BE2C (cell line): ENCODE data around the gene TIE1.
"Not testable (repeated sequence)": the region's sequence is repeated elsewhere in the genome, so short reads cannot be mapped to it uniquely, and the experiment has no call there.

Source experiments
- DNase-seq: peaks from one replicate; pipeline ENCODE4 v3.0.0-alpha.2; 2020
- H3K27me3 ChIP-seq: fragments of 250-450 bp; sonication (Bioruptor Pico); 2 replicates; pipeline ENCODE4 v1.5.1; 2020; ENCODE audit warnings: mild to moderate bottlenecking
- H3K36me3 ChIP-seq: fragments of 250-450 bp; sonication (Bioruptor Pico); 2 replicates; pipeline ENCODE4 v1.5.1; 2020; ENCODE audit warnings: mild to moderate bottlenecking
- H3K4me1 ChIP-seq: fragments of 250-450 bp; sonication (Bioruptor Pico); 2 replicates; pipeline ENCODE4 v1.5.1; 2020
- H3K4me3 ChIP-seq: 2 replicates; pipeline ENCODE4 v1.5.1; 2011; ENCODE audit warnings: low read depth, low read length
- H3K9me3 ChIP-seq: fragments of 250-450 bp; sonication (Bioruptor Pico); 2 replicates; pipeline ENCODE4 v1.5.1; 2020
- TF ChIP-seq, protein P1 (sequence below): IDR thresholded peaks from 2 replicates; pipeline ENCODE4 v1.5.1; 2012; ENCODE audit warnings: mild to moderate bottlenecking, low read depth, low read length

TIE1 gene

DNA sequence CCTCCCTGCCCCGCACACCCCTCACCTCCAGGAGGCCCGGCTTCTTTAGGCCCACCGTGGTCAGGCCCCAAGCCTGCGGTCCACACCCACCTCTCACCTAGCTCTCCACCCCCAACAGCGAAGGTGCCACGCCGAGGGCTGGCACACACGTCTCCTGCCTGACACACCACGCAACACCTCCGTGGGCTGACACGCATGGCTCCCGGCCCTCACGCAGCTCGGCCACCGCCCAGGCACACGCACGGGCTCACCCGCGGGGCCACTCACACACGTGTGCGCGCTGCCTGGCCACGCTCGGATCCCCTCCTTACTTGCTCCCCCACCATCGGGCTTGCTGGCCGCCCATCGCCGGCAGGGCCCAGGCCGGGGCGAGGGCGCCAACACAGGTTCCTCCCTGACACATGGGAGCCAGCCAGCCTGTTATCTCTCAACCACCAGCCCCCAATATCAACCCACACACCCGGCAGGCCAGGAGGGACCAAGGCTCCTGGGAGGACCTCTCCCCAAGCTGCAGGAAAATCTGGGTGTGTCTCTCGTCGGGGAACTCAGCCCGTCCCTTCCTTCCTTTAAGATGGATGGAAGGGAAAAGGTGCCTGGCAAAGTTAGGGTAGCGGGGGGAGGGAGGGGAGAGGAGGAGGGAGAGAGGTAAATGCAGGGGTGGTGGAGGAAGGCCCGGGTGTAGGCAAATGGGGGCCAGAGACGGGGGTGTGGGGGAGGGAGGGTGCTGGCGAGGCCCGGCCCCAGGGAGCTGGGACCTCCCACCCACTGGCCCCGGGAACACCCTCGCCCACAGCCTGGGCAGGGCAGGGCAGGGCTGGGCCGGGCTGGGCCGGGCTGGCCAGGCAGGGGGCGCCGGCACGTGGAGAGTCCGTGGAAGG lies 66.5 kb downstream of the TIE1 start:
- Histone ChIP-seq H3K4me1 (no peaks in the 10 kb centered on the region), H3K27me3 (no peaks in the 10 kb centered on the region), H3K36me3 (peaks cover 3% of the 10 kb centered on the region), H3K4me3 (peak overlapping the region; percentile 72), H3K9me3 (no peaks in the 10 kb centered on the region)
- DNase-seq, result no peak
- TF ChIP-seq, protein P1, sequence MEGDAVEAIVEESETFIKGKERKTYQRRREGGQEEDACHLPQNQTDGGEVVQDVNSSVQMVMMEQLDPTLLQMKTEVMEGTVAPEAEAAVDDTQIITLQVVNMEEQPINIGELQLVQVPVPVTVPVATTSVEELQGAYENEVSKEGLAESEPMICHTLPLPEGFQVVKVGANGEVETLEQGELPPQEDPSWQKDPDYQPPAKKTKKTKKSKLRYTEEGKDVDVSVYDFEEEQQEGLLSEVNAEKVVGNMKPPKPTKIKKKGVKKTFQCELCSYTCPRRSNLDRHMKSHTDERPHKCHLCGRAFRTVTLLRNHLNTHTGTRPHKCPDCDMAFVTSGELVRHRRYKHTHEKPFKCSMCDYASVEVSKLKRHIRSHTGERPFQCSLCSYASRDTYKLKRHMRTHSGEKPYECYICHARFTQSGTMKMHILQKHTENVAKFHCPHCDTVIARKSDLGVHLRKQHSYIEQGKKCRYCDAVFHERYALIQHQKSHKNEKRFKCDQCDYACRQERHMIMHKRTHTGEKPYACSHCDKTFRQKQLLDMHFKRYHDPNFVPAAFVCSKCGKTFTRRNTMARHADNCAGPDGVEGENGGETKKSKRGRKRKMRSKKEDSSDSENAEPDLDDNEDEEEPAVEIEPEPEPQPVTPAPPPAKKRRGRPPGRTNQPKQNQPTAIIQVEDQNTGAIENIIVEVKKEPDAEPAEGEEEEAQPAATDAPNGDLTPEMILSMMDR, result no peak

DNA sequence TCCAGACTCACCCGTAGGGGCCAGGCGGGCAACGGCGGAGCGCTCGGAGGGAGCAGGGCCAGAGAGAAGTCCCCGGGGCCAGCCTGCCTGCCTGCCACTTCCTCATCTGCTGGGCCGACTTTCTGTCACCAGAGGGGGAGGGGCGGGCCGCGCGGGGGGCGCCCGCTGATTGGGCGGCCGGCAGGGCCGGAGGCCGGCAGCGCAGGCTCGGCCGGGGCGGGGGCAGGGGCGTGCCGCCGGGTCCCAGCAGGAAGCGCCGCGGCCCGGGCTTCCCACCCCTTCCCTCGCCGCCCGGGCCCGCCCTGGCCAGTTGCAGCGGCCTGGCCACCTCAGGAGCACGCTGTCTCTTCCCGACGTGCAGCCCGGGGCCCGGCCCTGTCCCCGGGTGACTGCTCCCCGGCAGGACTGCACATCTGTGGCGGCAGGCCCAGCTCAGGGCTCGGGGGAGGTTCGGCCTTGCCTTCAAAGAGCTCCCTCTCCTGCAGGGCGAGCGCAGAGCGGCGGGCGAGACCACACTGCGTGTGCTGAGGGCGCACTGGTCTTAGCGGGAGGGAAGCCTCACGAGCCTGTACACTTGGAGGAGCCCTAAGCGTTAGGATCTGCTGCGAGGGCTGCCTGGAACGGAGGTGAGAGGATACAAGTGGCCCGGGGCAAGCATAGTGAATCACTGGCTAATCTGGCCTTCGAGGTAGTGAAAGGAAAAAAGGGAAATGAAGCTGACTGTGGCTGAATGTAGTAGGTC lies 67.3 kb downstream of the TIE1 start, which contains the start of gene ELOVL1:
Gene ELOVL1, minus strand, starts transcription at position 108 of the 742 bp plus-strand sequence. CDS start 2,402 bp downstream, outside the sequence.
- TF ChIP-seq, protein P1, result peak; percentile 14; the same call in 1 of the 2 replicates
- DNase-seq, result peak; percentile 91
- Histone ChIP-seq H3K9me3 (no peaks in the 10 kb centered on the region), H3K36me3 (peaks cover 3% of the 10 kb centered on the region), H3K4me1 (no peaks in the 10 kb centered on the region), H3K27me3 (no peaks in the 10 kb centered on the region), H3K4me3 (peak within 1 kb of the TSS; percentile 72)

DNA sequence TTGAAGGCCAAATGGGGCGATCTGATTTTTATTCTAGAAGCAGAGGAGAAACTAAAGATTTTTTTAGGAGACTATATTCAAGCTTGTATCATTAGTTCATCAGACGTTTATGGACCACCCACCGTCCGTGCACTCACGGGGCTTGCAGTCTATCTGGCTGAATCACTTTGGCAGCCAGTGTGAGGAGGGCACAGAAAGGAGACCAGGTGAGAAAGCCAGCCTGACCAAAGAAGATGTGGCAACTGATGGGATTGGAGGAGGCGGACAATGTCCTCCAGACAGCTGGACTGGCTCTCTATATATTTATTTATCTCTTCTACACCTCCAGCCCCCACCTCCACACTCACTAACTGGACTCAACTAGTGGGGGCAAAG lies 67.9 kb downstream of the TIE1 start:
- TF ChIP-seq, protein P1, result no peak
- Histone ChIP-seq H3K27me3 (no peaks in the 10 kb centered on the region), H3K4me3 (peak overlapping the region; percentile 56), H3K36me3 (peaks cover 2% of the 10 kb centered on the region), H3K4me1 (no peaks in the 10 kb centered on the region), H3K9me3 (no peaks in the 10 kb centered on the region)
- DNase-seq, result no peak

DNA sequence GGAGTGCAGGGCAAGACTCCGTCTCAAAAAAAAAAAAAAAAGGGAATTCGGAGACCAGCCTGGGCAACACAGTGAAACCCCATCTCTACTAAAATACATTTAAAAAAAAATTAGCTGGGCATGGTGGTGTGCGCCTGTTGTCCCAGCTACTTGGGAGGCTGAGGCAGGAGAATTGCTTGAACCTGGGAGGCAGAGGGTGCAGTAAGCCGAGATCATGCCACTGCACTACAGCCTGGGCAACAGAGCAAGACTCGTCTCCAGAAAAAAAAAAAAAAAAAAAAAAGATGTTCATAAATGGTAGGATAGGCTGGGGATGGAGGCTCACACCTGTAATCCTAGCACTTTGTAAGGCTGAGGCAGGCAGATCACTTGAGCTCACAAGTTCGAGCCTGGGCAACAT lies 69.0 kb downstream of the TIE1 start:
- DNase-seq, H3K9me3 ChIP-seq, H3K4me1 ChIP-seq, H3K27me3 ChIP-seq, H3K4me3 ChIP-seq, H3K36me3 ChIP-seq: not testable (repeated sequence)

DNA sequence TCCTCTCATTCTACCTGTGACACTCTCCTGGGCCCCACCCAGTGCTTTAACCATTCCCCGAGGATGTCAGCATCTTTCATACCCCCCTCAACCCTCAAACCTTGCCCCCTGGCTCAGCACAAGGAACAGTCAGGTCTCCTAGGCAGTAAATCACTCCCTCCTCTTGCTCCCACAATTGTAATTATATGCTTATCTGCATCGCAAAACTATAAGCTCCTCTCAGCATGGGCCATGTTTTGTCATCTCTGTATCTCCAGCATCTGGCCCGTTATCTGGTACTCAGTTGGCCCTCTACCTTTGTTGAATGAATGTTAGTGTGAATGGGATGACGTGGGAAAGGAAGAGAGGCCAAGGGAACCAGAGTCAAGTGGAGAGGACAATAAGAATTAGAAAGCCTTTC lies 69.8 kb downstream of the TIE1 start:
- TF ChIP-seq, protein P1, result no peak
- Histone ChIP-seq H3K36me3 (no peaks in the 10 kb centered on the region), H3K4me3 (no peak overlapping the region), H3K9me3 (no peaks in the 10 kb centered on the region), H3K27me3 (no peaks in the 10 kb centered on the region), H3K4me1 (no peaks in the 10 kb centered on the region)
- no peak for DNase-seq

DNA sequence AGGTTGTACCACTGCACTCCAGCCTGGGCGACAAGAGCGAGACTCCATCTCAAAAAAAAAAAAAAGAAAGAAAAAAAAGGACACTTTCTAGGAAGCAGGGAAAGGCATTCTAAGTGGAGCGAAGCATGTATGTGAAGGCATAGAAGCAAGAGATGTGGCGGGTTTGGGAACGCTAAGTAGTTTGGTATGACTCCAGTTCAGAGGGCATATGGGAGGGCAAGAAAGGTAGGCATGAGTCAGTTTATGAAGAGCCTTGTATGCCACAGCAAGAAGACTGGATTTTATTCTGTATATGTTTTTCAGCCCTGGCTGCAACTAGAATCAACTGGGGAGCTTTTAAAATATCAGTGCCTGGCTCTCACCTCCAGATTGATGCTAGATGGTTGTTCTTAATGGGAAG lies 71.4 kb downstream of the TIE1 start:
- Histone ChIP-seq H3K9me3 (no peaks in the 10 kb centered on the region), H3K4me1 (no peaks in the 10 kb centered on the region), H3K36me3 (no peaks in the 10 kb centered on the region), H3K4me3 (no peak overlapping the region), H3K27me3 (no peaks in the 10 kb centered on the region)
- no peak for DNase-seq
- TF ChIP-seq, protein P1, result no peak
